Measurements from ENCODE around the gene NKX2-4.

GRCh38 chr20:21373436-21373835, 23.9 kb downstream of the NKX2-4 start:
- TF ChIP-seq CTCF (IDR thresholded peaks at IDR 0.05) = no peak
- TF ChIP-seq POLR2A (IDR thresholded peaks at IDR 0.05) = no peak
